Glutamatergic neuron (in vitro differentiated cells): ENCODE measurements around the gene ZBTB16. TPM values are rescaled to one million over a fixed set of nuclear protein-coding genes. Genes with fewer than 3 reads are reported as not detected.

ENCODE experiments used
- DNase-seq: peaks from one replicate; pipeline ENCODE4 v3.0.0; 2022
- H3K27ac Mint-ChIP-seq: one replicate; pipeline ENCODE4 v1.8.0; 2020; ENCODE audit warnings: mild to moderate bottlenecking, mixed read lengths, inconsistent platforms; ENCODE audit not compliant: unreplicated experiment
- H3K27me3 Mint-ChIP-seq: one replicate; pipeline ENCODE4 v1.8.0; 2020; ENCODE audit warnings: mild to moderate bottlenecking, moderate library complexity, mixed read lengths, inconsistent platforms; ENCODE audit not compliant: unreplicated experiment
- H3K36me3 Mint-ChIP-seq: one replicate; pipeline ENCODE4 v1.8.0; 2020; ENCODE audit warnings: mild to moderate bottlenecking, mixed read lengths, inconsistent platforms; ENCODE audit not compliant: unreplicated experiment
- H3K4me1 Mint-ChIP-seq: one replicate; pipeline ENCODE4 v1.8.0; 2020; ENCODE audit warnings: mild to moderate bottlenecking, low read depth, mixed read lengths, inconsistent platforms; ENCODE audit not compliant: unreplicated experiment
- H3K4me3 Mint-ChIP-seq: one replicate; pipeline ENCODE4 v1.8.0; 2020; ENCODE audit warnings: mild to moderate bottlenecking, mixed read lengths, inconsistent platforms; ENCODE audit not compliant: unreplicated experiment
- H3K9me3 Mint-ChIP-seq: one replicate; pipeline ENCODE4 v1.8.0; 2020; ENCODE audit warnings: mild to moderate bottlenecking, moderate library complexity, mixed read lengths, inconsistent platforms; ENCODE audit not compliant: unreplicated experiment
- total RNA-seq: library from RNA; stranded (reverse); fragmentation: NEBNext Ultra II Directional; extraction: Animal tissue kit (Norgen Biotek cat#: 25700); gene quantifications from one replicate; pipeline ENCODE4 v1.2.1, GENCODE V29; 2021; ENCODE audit not compliant: unreplicated experiment
- TF ChIP-seq, protein P1 (sequence below): fragments of 200-600 bp; sonication (generic); IDR thresholded peaks from one replicate; pipeline ENCODE4 v1.5.0; 2021; ENCODE audit not compliant: partially characterized antibody, unreplicated experiment

The ZBTB16 gene
- total RNA-seq, 1 donor from 2014 or later = 9.0 TPM

DNA sequence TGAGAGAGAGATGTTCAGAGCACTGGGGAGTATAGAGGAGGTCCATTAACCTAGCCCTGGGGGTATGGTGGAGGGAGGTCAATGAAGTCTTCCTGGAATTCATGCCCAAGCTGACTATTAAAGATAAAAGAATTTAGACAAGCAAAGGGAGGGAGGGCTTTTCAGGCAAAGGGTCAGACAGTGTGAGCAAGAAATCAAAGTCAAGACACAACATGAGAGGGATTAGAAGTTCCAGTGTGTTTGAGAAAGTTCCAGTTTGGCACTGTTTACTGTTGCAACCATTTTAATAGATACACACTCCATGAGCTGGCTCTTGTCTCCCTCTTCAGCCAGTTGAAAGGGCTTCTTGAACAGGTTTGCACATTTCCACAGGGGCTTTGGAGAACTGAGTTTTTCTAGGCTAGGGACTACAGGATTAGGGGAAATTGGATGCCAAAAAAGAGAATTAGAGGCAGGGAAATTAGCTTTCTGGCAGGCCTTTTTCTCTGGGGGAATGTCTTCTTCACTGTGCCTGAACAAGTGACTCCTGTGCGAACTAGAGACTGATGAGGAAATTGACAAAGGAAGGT is 222.0 kb downstream of the ZBTB16 start:
- peaks cover 38% of the 10 kb centered on the region for H3K4me1 Mint-ChIP-seq
- TF ChIP-seq, protein P1, sequence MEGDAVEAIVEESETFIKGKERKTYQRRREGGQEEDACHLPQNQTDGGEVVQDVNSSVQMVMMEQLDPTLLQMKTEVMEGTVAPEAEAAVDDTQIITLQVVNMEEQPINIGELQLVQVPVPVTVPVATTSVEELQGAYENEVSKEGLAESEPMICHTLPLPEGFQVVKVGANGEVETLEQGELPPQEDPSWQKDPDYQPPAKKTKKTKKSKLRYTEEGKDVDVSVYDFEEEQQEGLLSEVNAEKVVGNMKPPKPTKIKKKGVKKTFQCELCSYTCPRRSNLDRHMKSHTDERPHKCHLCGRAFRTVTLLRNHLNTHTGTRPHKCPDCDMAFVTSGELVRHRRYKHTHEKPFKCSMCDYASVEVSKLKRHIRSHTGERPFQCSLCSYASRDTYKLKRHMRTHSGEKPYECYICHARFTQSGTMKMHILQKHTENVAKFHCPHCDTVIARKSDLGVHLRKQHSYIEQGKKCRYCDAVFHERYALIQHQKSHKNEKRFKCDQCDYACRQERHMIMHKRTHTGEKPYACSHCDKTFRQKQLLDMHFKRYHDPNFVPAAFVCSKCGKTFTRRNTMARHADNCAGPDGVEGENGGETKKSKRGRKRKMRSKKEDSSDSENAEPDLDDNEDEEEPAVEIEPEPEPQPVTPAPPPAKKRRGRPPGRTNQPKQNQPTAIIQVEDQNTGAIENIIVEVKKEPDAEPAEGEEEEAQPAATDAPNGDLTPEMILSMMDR = no peak
- peak overlapping the region; percentile 39 for H3K4me3 Mint-ChIP-seq
- H3K27me3 Mint-ChIP-seq = peaks cover 6% of the 10 kb centered on the region
- H3K9me3 Mint-ChIP-seq = peaks cover 3% of the 10 kb centered on the region
- H3K36me3 Mint-ChIP-seq = no peaks in the 10 kb centered on the region
- H3K27ac Mint-ChIP-seq = peak overlapping the region; percentile 76
- no peak for DNase-seq

DNA sequence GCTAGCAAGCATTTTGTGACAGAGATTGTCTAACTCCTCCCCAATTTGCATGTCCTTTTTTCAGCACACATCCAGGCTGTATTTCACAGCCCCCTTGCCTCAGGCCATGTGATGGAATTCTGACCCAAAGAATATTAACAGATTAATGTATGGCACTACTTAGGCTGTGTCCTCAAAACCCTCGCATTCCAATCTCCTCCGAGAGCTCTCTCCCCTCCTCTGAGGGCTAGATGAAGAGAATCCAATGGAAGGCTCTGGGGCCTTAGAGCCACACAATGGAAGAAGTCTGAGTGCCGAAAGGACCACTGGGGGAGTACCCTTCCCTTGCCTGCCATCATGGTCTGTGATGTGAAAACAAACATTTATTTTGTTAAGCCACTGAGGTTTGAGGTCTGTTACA is 223.0 kb downstream of the ZBTB16 start:
- H3K27ac Mint-ChIP-seq = no peak overlapping the region
- H3K36me3 Mint-ChIP-seq = no peaks in the 10 kb centered on the region
- H3K9me3 Mint-ChIP-seq = peaks cover 3% of the 10 kb centered on the region
- H3K27me3 Mint-ChIP-seq = peaks cover 6% of the 10 kb centered on the region
- H3K4me1 Mint-ChIP-seq = peaks cover 38% of the 10 kb centered on the region
- DNase-seq = no peak
- H3K4me3 Mint-ChIP-seq = no peak overlapping the region
- TF ChIP-seq, protein P1 = no peak

DNA sequence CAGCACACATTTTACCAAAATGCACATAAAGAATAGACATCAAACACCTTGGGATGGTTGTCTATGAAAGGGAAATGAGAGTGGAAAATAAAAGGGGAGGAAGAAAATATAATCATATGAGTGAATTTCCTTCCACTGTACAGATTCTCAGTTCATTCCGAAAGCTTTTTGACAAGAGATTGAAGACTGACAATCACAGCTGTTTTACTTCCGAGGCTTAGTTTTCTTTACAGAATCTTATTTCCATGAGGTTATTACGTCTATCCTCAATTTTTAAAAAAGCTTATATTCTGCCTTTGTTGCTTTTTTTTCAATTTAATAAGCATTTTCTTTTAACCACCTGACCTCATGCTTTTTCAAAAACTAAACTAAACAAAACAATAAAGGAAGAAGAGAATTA is 223.9 kb downstream of the ZBTB16 start:
- H3K4me3 Mint-ChIP-seq = no peak overlapping the region
- peaks cover 5% of the 10 kb centered on the region for H3K27me3 Mint-ChIP-seq
- TF ChIP-seq, protein P1 = no peak
- peaks cover 38% of the 10 kb centered on the region for H3K4me1 Mint-ChIP-seq
- H3K36me3 Mint-ChIP-seq = no peaks in the 10 kb centered on the region
- H3K27ac Mint-ChIP-seq = no peak overlapping the region
- DNase-seq = no peak
- peaks cover 3% of the 10 kb centered on the region for H3K9me3 Mint-ChIP-seq

DNA sequence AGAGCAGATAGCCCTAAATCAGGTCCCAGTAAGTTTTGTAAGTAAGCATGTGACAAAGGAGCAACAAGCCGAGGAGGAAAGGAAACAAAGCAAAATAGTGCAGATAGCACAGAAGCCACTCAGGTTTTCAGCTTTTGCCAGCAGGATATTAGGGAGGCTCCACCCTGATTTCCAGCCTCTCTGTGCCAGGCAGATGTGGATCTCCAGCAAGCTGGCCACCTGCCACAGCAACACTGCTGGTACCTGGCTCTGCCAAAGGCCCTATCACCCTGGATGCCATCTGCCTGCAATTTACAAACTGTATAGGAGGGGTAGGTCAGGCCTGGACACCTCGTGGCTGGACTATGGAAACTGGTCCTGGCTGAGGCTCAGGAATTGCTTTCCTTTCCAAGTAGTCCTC is 224.5 kb downstream of the ZBTB16 start:
- H3K27me3 Mint-ChIP-seq = peaks cover 4% of the 10 kb centered on the region
- H3K4me1 Mint-ChIP-seq = peaks cover 38% of the 10 kb centered on the region
- no peak overlapping the region for H3K27ac Mint-ChIP-seq
- no peaks in the 10 kb centered on the region for H3K36me3 Mint-ChIP-seq
- DNase-seq = no peak
- peaks cover 3% of the 10 kb centered on the region for H3K9me3 Mint-ChIP-seq
- no peak overlapping the region for H3K4me3 Mint-ChIP-seq
- TF ChIP-seq, protein P1 = no peak

DNA sequence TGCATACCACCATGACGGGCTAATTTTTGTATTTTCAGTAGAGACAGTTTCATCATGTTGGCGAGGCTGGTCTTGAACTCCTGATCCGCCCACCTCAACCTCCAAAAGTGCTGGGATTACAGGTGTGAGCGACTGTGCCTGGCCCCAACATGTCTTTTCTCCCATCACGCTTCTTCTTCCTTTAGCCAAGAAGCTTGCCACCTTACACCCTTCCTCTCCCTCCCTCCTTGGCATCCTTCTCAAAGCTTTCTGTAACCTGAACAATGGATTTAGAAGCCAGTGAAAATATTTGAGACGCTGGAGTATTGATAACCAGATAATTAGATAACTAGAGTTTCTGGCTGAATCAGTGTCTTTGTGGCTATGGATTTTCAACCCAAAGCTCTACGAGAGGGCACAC is 225.4 kb downstream of the ZBTB16 start:
- TF ChIP-seq, protein P1 = no peak
- DNase-seq = no peak
- no peak overlapping the region for H3K4me3 Mint-ChIP-seq
- peaks cover 29% of the 10 kb centered on the region for H3K4me1 Mint-ChIP-seq
- peaks cover 1% of the 10 kb centered on the region for H3K27me3 Mint-ChIP-seq
- H3K9me3 Mint-ChIP-seq = peaks cover 1% of the 10 kb centered on the region
- H3K36me3 Mint-ChIP-seq = no peaks in the 10 kb centered on the region
- H3K27ac Mint-ChIP-seq = no peak overlapping the region
